Central memory CD4-positive, alpha-beta T cell (primary cell): ENCODE results near the gene KLRG1.
A peak's percentile ranks its signal among the peaks of the same experiment; 100 is the strongest.

Source experiments
- DNase-seq: peaks from one replicate; pipeline ENCODE4 v3.0.0; 2022

KLRG1 gene

GRCh38 chr12:9043766-9044165 is 54.4 kb downstream of the KLRG1 start:
- DNase-seq = no peak

- DNase-seq = no peak
These were observed 57.8 kb downstream of the KLRG1 start for GRCh38 chr12:9047105-9047504.

- DNase-seq = no peak
These were observed 59.6 kb downstream of the KLRG1 start for GRCh38 chr12:9048930-9049329.

- DNase-seq = peak; percentile 56
These were observed 60.3 kb downstream of the KLRG1 start for GRCh38 chr12:9049520-9050133.

GRCh38 chr12:9050521-9051157 is 61.3 kb downstream of the KLRG1 start:
- no peak for DNase-seq

- no peak for DNase-seq
These were observed 61.8 kb downstream of the KLRG1 start for GRCh38 chr12:9051158-9051550.

GRCh38 chr12:9052610-9053009 is 63.3 kb downstream of the KLRG1 start:
- no peak for DNase-seq
